Panc1 (cell line): ENCODE results near the gene SLCO2A1. TPM values are rescaled to one million over a fixed set of nuclear protein-coding genes. Genes with fewer than 3 reads are reported as not detected.

Experiments
- ATAC-seq: fragments of 200-7000 bp; cut with Tn5 transposase; 2 replicates; pipeline ENCODE4 v1.9.1; 2020; ENCODE audit warnings: mild to moderate bottlenecking, moderate library complexity
- BruUV-seq: library from RNA; stranded (reverse); fragments of 400-500 nt; replicated peaks from 2 replicates; lab custom pipeline; 2021; lab: Mats Ljungman, UMichigan
- CTCF ChIA-PET: fragments of 300-600 bp; sonication (Branson Sonifier 250); formaldehyde crosslinking; loops from one replicate; lab custom pipeline; 2022; ENCODE audit warnings: antibody characterized with exemption; lab: Charles Lee
- POLR2A ChIA-PET: fragments of 300-600 bp; sonication (Branson Sonifier 250); formaldehyde crosslinking; loops from one replicate; lab custom pipeline; 2022; ENCODE audit warnings: antibody characterized with exemption; lab: Charles Lee
- DNase-seq: peaks from one replicate; pipeline ENCODE4 v3.0.0-alpha.2; 2010; ENCODE audit warnings: low read depth, low spot score
- H3K27ac ChIP-seq: 2 replicates; pipeline ENCODE4 v1.5.1; 2011; ENCODE audit warnings: mild to moderate bottlenecking, low read length, inconsistent platforms
- H3K27me3 ChIP-seq: fragments of 200-500 bp; sonication (Bioruptor generic); 2 replicates; pipeline ENCODE4 v1.6.0; 2014; ENCODE audit warnings: low read length, inconsistent platforms; ENCODE audit not compliant: control insufficient read depth, insufficient read depth
- H3K36me3 ChIP-seq: fragments of 200-500 bp; sonication (Bioruptor generic); 2 replicates; pipeline ENCODE4 v1.5.1; 2014; ENCODE audit warnings: inconsistent platforms, mild to moderate bottlenecking, low read length, moderate library complexity; ENCODE audit not compliant: control insufficient read depth, insufficient read depth
- H3K4me1 ChIP-seq: 2 replicates; pipeline ENCODE4 v1.5.1; 2011; ENCODE audit warnings: inconsistent platforms, mild to moderate bottlenecking, low read length, moderate library complexity; ENCODE audit not compliant: control insufficient read depth, insufficient read depth
- H3K4me3 ChIP-seq, 2 experiments: 2 replicates each; pipeline ENCODE4 v1.5.1; 2011 to 2012; ENCODE audit warnings: low read depth in 2 of 2, low read length in 2 of 2, mild to moderate bottlenecking in 2 of 2, inconsistent platforms in 1 of 2, moderate library complexity in 1 of 2
- H3K9me3 ChIP-seq: fragments of 200-500 bp; sonication (Bioruptor generic); 2 replicates; pipeline ENCODE4 v1.5.1; 2014; ENCODE audit warnings: low read depth, mild to moderate bottlenecking, inconsistent platforms, low read length, moderate library complexity; ENCODE audit not compliant: control insufficient read depth, insufficient read depth
- CTCF ChIP-seq: fragments of 450-650 bp; IDR thresholded peaks from 2 replicates; pipeline ENCODE4 v1.5.1; 2017; ENCODE audit warnings: mild to moderate bottlenecking
- POLR2AphosphoS5 ChIP-seq: IDR thresholded peaks from 2 replicates; pipeline ENCODE4 v1.6.1; 2012; ENCODE audit warnings: mild to moderate bottlenecking, low read depth, low read length, moderate library complexity
- REST ChIP-seq, 2 experiments: IDR thresholded peaks; 2 replicates each; pipeline ENCODE4 v1.6.1; 2011 to 2012; ENCODE audit warnings: low read depth in 2 of 2, control low read depth in 1 of 2, low read length in 1 of 2, mild to moderate bottlenecking in 1 of 2, moderate library complexity in 1 of 2; ENCODE audit not compliant: insufficient read depth in 1 of 2
- SIN3A ChIP-seq: IDR thresholded peaks from 2 replicates; pipeline ENCODE4 v1.6.1; 2012; ENCODE audit warnings: low read depth, mild to moderate bottlenecking, low read length, moderate library complexity, borderline replicate concordance; ENCODE audit not compliant: insufficient read depth
- TCF7L2 ChIP-seq: IDR thresholded peaks from 2 replicates; pipeline ENCODE4 v1.6.1; 2011; ENCODE audit warnings: mild to moderate bottlenecking, low read depth, low read length, inconsistent platforms
- in situ Hi-C: cut with HindIII; loops from 2 replicates; pipeline ENCODE4 v1.10.0; 2016; ENCODE audit warnings: low sequenced_read_pairs, low pct_unique_long_range_greater_than_20kb
- intact Hi-C: fragments of 100-400 bp; cut with micrococcal nuclease; formaldehyde crosslinking; loops from one replicate; pipeline ENCODE4 v1.10.0; 2022; ENCODE audit not compliant: unreplicated experiment
- total RNA-seq: library from RNA; stranded (reverse); gene quantifications from one replicate; pipeline ENCODE4 v1.2.1, GENCODE V29; 2021; ENCODE audit not compliant: unreplicated experiment

Gene SLCO2A1
- total RNA-seq, 1 experiment from 2014 or later, result 0.62 TPM

- CTCF ChIA-PET, result no interaction called here
- ATAC-seq, result no peak
- Histone ChIP-seq H3K36me3 (no peaks in the 10 kb centered on the region), H3K27me3 (no peaks in the 10 kb centered on the region), H3K27ac (no peak overlapping the region), H3K4me1 (no peaks in the 10 kb centered on the region), H3K4me3 (no peak overlapping the region), H3K9me3 (peaks cover 8% of the 10 kb centered on the region; the same call in 1 of the 2 replicates)
- no peak for TF ChIP-seq POLR2AphosphoS5
- TF ChIP-seq SIN3A, result no peak
- TF ChIP-seq REST (IDR thresholded peaks at IDR 0.05; ENCODE audit: insufficient read depth in 1 of 2, low read depth in 2 of 2, low read length in 1 of 2), result no peak
- TF ChIP-seq TCF7L2, result no peak
- no peak for TF ChIP-seq CTCF
- DNase-seq, result no peak
- intact Hi-C loops (no loop called here), in situ Hi-C loops (no loop called here)
- BruUV-seq, result no TSS peak
- POLR2A ChIA-PET, result no interaction called here
Observed at GRCh38 chr3:134037168-134037567, 7.4 kb upstream of the SLCO2A1 start.

GRCh38 chr3:134036291-134036690, 6.6 kb upstream of the SLCO2A1 start:
- TF ChIP-seq POLR2AphosphoS5, result no peak
- no peak for TF ChIP-seq CTCF
- no peak for TF ChIP-seq SIN3A
- TF ChIP-seq REST (IDR thresholded peaks at IDR 0.05; ENCODE audit: insufficient read depth in 1 of 2, low read depth in 2 of 2, low read length in 1 of 2), result no peak
- no peak for TF ChIP-seq TCF7L2
- in situ Hi-C loops (no loop called here), intact Hi-C loops (no loop called here)
- no peak for DNase-seq
- H3K27me3 ChIP-seq, result no peaks in the 10 kb centered on the region
- ChIA-PET CTCF (no interaction called here), POLR2A (no interaction called here)
- H3K27ac ChIP-seq, result no peak overlapping the region
- BruUV-seq, result no TSS peak
- no peak for ATAC-seq
- H3K4me1 ChIP-seq, result no peaks in the 10 kb centered on the region
- 0 out of 2 replicates have a peak, but pooled peaks cover under 1% of the 10 kb centered on the region for H3K9me3 ChIP-seq
- H3K36me3 ChIP-seq, result no peaks in the 10 kb centered on the region
- H3K4me3 ChIP-seq, result no peak overlapping the region
